ENCODE data around the gene FBXL19.
"Not testable (repeated sequence)": the region's sequence is repeated elsewhere in the genome, so short reads cannot be mapped to it uniquely, and the experiment has no call there.

Gene FBXL19, protein sequence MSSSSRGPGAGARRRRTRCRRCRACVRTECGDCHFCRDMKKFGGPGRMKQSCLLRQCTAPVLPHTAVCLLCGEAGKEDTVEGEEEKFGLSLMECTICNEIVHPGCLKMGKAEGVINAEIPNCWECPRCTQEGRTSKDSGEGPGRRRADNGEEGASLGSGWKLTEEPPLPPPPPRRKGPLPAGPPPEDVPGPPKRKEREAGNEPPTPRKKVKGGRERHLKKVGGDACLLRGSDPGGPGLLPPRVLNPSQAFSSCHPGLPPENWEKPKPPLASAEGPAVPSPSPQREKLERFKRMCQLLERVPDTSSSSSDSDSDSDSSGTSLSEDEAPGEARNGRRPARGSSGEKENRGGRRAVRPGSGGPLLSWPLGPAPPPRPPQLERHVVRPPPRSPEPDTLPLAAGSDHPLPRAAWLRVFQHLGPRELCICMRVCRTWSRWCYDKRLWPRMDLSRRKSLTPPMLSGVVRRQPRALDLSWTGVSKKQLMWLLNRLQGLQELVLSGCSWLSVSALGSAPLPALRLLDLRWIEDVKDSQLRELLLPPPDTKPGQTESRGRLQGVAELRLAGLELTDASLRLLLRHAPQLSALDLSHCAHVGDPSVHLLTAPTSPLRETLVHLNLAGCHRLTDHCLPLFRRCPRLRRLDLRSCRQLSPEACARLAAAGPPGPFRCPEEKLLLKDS

DNA sequence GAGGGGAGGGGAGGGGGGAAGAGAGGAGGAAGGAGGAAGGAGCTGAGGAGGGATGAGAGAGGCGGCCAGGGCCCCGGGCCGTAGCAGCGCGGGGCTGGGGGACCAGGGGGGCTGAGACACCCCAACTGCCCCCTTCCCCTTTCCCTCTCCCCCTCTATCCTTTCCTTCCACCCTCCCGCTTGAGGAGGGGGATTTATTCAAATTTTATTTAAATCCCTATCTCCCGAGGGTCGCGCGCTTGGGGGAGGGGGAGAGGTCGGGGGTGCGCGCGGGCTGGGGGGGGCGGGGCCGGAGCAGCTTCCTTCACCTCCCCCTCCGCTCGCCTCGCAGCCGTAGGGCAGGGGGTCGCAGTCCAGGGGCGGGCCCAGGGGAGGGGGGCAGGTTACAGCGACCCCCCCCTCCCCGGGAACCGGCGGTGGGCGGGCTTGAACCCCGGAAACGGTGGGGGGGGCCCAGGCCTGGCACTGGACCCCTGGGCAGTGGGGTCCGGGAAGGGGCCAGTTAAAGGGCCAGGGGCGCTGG, at the start of gene FBXL19:
Gene FBXL19, plus strand, starts transcription at position 19 of the 522 bp plus-strand sequence. CDS start 2,183 bp downstream, outside the sequence.
- in situ Hi-C loops (cut with HindIII; ENCODE audit: low pct_ligation_motif_present, low pct_unique_long_range_greater_than_20kb, low sequenced_read_pairs) = no loop called here
- no peak for DNase-seq

DNA sequence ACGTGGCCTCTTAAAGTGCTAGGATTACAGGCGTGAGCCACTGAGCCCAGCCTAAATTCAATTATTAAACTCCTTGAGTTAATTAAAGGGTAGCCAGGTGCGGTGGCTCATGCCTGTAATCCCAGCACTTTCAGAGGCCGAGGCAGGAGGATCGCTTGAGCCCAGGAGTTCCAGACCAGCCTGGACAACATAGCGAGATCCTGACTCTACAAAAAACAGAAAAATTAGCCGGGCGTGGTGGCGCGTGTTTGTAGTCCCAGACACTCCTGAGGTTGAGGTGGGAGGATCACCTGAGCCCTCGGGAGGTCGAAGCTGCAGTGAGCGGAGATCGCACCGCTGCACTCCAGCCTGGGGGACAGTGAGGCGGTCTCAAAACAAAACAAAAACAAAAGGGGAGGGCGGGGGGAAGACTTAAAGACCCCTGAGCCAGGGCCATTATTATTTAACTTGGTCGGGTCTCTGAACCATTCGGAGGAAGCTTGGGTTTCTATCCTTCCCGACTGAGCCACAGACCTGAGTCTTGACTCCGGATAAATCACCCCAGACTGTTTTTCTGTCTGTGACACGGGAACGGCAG, 49.0 kb upstream of the FBXL19 start:
- in situ Hi-C loops (cut with HindIII; ENCODE audit: low pct_ligation_motif_present, low pct_unique_long_range_greater_than_20kb, low sequenced_read_pairs) = no loop called here
- DNase-seq = no peak

DNA sequence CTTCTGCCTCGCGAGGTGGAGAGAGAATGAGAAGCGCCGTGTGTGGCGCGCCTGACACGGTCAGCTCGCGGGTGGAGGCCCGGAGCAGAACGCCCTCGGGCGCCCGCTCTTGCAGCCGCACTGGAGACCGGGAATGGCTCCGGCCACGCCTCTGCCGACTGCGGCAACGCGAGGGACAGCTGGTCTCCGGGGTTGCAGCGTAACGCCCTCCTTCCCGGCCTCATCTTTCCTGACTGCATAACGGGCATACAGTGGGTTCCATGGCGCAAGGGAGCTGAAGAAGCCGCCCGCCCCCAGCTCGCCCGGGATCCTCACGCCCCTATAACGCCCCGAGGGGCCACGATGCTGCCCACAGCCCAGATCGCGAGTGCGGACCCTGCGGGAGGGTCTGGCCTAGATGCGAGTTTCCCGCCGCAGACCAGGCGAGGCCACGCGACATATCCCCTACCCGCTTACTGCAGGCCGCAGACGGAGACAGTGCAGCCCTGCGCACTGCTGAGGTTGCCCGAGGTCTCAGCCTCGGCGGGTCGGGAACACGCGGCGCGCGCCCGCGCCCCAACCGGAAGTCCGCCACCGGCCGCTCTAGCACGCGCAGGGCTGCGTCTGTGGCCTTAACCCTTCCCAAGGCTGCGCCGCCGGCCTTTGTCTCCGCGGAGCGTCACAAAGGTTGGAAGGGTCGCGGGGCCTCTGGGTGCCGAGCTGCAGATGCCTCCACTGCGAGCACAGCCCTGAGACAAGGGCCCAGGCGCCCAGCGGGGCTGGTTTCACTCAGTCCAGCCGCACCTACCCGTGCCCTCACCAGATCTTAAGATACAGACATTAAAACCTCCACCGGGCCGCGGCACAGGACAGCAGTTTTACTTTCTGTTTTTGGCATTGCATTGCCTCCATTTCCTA, 48.3 kb upstream of the FBXL19 start:
- in situ Hi-C loops (cut with HindIII; ENCODE audit: low pct_ligation_motif_present, low pct_unique_long_range_greater_than_20kb, low sequenced_read_pairs) = loop anchor here (25.0 kb wide), 1 partner anchor 88 kb away; the partner anchor contains the start of gene ZNF629
- peak; percentile 93 for DNase-seq

DNA sequence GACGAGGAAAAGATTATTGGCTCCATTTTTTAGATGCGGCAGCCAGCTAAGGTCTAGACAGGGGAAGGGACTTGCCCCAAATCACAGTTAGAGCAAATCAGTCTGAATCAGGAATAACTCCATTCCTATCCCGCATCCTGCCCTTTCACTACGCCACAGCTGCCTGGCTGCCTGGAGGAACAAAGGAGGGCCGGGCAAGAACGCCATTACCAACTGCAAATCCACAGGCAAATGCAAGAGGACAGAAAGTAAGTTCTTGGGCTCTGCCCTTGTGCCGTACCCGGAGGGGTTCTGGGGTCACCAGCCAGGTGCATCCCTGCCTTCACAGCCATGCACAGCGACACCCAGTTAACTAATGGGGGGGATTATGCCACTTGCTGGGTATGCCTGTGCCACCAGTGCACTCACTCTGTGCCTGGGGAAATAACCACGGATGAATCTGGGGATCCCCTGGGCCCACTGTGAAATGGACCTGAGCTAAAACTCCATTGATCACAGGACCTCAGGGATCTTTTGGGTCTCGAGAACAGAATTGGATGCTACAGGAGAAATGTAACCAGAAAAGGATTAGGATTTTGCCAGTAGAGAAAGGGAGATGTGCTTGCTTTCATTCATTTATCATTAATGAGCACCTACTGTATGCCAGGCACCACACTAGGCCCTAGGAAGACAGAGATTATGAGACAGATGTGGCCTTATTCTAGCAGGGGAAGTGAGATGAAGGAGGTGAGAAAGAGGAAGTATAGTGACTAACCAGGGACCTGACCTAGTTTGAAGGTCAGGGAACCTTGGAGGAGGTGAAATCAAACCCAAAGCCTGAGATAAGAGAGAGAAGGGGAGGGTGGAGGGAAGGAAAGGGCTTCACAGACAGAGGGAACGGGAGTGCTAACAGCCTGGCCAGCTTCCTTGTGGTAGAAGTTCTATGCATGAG, 47.2 kb upstream of the FBXL19 start:
- in situ Hi-C loops (cut with HindIII; ENCODE audit: low pct_ligation_motif_present, low pct_unique_long_range_greater_than_20kb, low sequenced_read_pairs) = loop anchor here (25.0 kb wide), 1 partner anchor 89 kb away; the partner anchor contains the start of gene ZNF629
- peak; percentile 37 for DNase-seq

DNA sequence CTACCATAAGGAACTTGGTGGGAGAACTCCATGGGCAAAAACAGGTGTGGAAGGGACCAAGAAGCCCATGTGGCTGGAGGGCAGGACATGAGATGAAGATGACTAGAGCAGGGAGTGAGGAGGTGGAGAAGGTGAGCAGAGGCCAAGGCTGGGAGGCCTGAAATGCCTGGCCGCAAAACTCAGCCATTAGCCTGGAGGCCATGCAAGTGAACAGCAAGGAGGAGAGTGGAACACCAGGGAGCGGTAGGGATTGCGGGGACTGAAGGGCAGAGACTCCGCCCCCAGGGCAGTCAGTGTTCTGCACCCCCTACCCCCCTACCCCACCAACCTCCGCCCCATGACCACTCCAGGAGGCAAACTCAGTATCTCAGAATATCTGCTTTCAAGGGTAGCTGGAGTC, 46.5 kb upstream of the FBXL19 start:
- in situ Hi-C loops (cut with HindIII; ENCODE audit: low pct_ligation_motif_present, low pct_unique_long_range_greater_than_20kb, low sequenced_read_pairs) = loop anchor here (25.0 kb wide), 1 partner anchor 90 kb away; the partner anchor contains the start of gene ZNF629
- DNase-seq = no peak

DNA sequence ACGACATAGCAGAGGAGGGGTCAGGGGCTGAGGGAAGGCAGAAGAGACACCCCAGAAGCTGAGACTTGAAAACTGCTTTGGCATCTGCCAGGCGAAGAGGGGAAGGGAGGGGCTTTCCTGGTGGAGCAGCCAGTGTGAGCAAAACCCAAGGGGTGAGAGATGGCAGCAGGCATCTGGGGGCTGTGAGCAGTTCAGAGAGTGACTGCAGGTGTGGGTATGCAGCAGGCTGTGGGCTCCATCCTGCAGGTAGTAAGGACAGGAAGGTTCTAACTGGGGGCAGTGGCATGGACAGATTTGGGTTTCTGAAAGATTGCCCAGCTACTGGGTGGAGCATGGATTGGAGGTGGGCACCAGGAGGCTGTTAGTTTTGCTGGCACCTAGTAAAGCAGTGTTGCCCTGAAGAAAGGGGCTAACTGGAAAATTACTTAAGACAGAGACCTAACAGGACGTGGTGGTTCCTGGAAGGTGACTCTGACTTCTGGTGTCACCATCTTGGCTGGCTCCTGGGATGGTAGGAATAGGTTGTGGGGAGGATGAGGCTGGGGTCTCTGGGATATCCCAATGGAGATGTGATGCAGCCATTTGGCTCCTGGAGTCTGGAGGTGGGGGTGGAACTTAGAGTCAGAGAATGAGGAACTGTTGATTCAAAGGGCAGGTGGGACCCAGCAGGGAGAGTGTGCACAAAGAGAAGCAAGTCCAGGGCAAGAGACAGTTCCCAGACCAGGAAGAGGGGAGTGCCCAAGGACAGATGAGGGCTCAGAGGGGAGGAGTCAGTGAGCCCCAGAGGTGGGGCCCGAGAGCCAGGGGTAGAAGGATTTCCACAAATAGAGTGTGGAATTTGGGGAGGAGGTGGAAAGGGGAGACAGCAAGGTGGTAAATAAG, 40.7 kb upstream of the FBXL19 start:
- in situ Hi-C loops (cut with HindIII; ENCODE audit: low pct_ligation_motif_present, low pct_unique_long_range_greater_than_20kb, low sequenced_read_pairs) = loop anchor here (25.0 kb wide), 1 partner anchor 95 kb away; the partner anchor contains the start of gene ZNF629
- no peak for DNase-seq

DNA sequence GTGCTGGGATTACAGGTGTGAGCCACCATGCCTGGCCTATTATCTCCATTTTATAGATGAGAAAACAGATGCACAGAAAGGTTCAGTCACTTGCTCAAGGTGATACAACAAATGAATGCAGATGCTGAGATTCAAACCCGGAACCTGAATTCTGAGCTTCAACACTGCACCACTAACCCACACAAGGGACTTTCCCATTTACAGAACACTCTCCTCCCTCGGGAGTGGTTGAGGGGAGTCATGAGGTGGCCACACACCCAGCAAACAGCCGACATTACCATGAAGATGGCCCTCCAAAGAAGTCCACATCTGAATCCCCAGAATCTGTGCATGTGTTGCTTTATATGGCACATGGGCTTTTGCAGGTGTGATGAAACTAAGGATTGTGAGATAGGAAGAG, 38.6 kb upstream of the FBXL19 start:
- in situ Hi-C loops (cut with HindIII; ENCODE audit: low pct_ligation_motif_present, low pct_unique_long_range_greater_than_20kb, low sequenced_read_pairs) = loop anchor here (25.0 kb wide), 1 partner anchor 97 kb away; the partner anchor contains the start of gene ZNF629
- no peak for DNase-seq

DNA sequence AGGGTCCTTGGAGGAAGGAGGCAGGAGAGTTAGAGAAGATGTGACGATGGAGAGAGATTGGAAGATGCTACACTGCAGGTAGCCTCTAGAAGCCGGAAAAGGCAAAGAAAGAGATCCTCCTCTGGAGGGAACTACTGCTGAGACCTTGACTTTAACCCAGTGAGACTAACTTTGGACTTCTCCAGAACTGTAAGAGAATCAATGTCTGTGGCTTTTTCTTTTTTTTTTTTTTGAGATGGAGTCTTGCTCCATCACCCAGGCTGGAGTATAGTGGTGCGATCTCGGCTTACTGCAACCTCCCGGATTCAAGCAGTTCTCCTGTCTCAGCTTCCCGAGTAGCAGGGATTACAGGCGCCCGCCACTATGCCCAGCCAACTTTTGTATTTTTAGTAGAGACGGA, 38.2 kb upstream of the FBXL19 start:
- no peak for DNase-seq
- in situ Hi-C loops (cut with HindIII; ENCODE audit: low pct_ligation_motif_present, low pct_unique_long_range_greater_than_20kb, low sequenced_read_pairs) = loop anchor here (25.0 kb wide), 1 partner anchor 98 kb away; the partner anchor contains the start of gene ZNF629

DNA sequence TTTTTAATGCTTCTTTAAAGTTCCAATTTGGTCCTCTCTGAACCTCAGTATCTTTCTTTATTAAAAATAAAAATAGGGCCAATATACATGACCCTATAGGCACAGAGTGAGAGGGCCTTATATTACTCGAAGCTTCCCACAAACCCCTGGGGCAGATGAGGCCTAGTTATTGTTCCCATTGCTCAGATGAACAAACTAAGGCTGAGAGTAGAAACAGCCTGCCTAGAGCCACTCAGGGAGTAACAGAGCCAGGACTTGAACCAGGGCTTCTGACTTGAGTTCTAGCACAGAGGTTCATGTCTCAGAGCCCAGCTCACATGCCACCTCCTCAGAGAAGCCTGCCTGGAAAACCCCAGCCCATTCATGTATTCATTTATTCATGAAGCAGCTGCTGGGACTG, 37.2 kb upstream of the FBXL19 start:
- no peak for DNase-seq
- in situ Hi-C loops (cut with HindIII; ENCODE audit: low pct_ligation_motif_present, low pct_unique_long_range_greater_than_20kb, low sequenced_read_pairs) = loop anchor here (25.0 kb wide), 1 partner anchor 99 kb away; the partner anchor contains the start of gene ZNF629

DNA sequence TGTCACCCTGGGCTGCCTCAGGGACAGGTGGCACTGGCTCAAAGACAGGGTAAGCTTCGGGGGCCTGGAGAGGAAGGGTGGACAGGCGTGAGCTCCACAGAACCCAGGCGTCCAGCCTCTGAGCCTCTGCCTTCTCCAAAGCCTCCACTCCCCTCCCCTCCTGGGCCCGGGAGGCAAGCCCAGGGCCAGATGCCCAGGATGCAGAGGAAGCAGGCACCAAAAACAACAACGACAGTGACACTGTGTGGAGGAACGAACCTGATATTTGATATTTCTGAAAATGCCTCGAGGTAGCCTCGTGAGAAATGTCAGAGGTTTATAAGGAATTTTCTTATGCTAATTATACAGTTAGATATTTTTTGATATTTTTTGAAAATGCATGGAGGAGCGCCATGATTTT, 35.4 kb upstream of the FBXL19 start:
- DNase-seq = no peak
- in situ Hi-C loops (cut with HindIII; ENCODE audit: low pct_ligation_motif_present, low pct_unique_long_range_greater_than_20kb, low sequenced_read_pairs) = loop anchor here (25.0 kb wide), 1 partner anchor 101 kb away; the partner anchor contains the start of gene ZNF629

DNA sequence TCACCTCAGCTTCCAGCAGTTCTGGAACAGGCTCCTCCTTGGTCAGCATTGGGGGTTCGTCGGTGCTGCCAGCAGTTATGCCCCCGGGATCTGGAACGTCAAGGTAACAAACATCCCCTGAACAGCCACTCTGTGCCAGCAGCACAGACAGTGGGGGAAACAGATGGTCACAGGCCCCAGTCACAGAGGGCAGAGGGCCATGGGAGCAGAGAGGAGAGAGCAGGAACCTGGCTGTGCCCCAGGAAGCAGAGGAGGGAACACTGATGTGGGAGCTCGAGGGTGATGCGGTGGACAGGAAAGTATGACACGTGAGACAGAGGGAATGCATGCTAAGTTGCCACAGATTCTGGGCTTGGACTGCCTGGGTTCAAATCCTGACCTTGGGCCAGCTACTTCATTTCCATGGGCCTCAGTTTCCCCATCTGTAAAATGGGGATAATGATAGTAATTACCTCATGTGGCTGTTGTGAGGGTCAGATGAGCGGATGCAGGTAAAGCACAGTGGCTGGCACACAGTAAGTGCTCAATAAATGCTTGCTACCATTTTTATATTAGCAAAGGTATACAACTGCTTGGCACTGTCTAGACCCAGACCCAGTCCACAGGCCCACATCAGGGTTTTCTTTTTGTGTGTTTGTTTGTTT, 34.4 kb upstream of the FBXL19 start:
- no peak for DNase-seq
- in situ Hi-C loops (cut with HindIII; ENCODE audit: low pct_ligation_motif_present, low pct_unique_long_range_greater_than_20kb, low sequenced_read_pairs) = loop anchor here (25.0 kb wide), 1 partner anchor 102 kb away; the partner anchor contains the start of gene ZNF629

DNA sequence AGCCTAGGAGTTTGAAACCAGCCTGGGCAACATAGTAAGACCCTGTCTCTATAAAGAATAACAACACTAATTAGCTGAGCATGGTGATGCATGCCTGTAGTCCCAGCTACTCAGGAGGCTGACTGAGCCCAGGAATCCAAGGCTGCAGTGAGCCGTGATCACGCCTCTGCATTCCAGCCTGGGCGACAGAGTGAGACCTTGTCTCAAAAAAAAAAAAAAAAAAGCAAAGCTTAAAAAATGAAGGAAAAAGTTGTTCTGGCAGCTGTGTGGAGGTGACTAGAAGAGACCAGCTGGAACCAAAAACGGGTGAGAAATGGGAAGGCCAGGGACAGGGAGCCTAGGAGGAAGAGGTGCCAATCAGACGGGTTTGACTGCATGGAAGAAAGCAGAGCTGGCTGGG, 33.7 kb upstream of the FBXL19 start:
- DNase-seq = peak; percentile 82
- in situ Hi-C loops (cut with HindIII; ENCODE audit: low pct_ligation_motif_present, low pct_unique_long_range_greater_than_20kb, low sequenced_read_pairs) = loop anchor here (25.0 kb wide), 1 partner anchor 102 kb away; the partner anchor contains the start of gene ZNF629

DNA sequence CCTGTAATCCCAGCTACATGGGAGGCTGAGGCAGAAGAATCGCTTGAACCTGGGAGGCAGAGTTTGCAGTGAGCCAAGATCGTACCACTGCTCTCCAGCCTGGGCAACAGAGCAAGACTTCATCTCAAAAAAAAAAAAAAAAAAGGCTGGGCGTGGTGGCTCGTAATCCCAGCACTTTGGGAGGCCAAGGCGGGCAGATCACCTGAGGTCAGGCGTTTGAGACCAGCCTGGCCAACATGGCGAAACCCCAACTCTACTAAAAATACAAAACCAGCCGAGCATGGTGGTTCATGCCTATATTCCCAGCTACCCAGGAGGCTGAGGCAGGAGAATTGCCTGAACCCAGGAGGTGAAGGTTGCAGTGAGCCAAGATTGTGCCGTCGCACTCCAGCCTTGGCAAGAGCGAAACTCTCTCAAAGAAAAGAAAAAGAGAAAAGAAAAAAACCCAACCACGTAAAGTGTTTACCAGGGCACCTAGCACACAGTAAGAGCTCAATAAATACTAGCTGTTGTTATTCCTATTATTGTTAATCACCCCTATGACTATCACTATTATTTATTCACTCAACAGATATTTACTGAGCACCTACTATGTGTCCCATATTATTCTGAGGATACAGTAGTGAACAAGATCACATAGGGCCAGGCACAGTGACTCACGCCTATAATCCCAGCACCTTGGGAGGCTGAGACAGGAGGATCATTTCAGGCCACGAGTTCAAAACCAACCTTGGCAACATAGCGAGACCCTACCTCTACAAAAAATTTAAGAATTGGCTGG, 32.1 kb upstream of the FBXL19 start:
- in situ Hi-C loops (cut with HindIII; ENCODE audit: low pct_ligation_motif_present, low pct_unique_long_range_greater_than_20kb, low sequenced_read_pairs) = loop anchor here (25.0 kb wide), 1 partner anchor 104 kb away; the partner anchor contains the start of gene ZNF629

DNA sequence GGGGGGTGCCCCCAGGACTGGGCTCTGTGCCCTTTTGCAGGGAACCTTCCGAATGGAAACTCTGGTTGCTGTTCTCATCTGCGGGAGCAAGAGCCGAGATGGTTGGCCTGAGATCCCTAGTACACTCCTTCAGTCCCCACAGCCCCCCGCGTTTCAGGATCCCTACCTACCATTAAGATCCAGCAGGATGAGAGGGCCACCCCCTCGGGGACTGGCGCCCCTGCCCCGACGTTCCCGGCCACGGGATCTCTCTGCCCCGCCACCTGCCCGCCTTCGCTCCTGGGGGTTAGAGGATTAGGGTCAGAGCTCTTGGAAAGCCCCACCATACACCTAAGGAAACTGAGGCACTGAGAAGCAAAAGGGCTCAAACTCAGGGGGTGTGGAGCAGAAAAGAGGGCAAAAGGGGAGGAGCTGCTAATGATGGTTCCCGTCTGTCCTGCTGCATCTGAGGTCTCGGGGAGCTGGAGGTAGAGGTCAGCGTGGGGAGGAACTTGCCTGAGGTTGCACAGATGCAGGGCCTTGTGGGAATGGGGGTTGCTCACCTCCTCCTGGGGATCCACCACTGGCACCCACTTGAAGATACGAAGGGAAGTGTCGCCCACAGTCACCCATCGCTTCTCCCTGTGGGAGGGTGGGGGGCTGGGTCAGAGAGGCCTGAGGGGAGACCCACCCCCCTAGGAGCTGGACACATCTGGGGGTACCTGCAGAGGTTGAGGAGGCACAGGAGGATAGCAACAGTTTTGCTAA, 30.5 kb upstream of the FBXL19 start:
- in situ Hi-C loops (cut with HindIII; ENCODE audit: low pct_ligation_motif_present, low pct_unique_long_range_greater_than_20kb, low sequenced_read_pairs) = loop anchor here (25.0 kb wide), 1 partner anchor 106 kb away; the partner anchor contains the start of gene ZNF629
- DNase-seq = no peak

More for the DNA sequence above, 32.1 kb upstream of the FBXL19 start:
- DNase-seq = not testable (repeated sequence)

Data from ACHN (cell line).